ENCODE measurements around the gene SYT8. TPM values are rescaled to one million over a fixed set of nuclear protein-coding genes. Genes with fewer than 3 reads are reported as not detected.

Gene SYT8
- total and polyA plus RNA-seq, 12 donors = not detected

DNA sequence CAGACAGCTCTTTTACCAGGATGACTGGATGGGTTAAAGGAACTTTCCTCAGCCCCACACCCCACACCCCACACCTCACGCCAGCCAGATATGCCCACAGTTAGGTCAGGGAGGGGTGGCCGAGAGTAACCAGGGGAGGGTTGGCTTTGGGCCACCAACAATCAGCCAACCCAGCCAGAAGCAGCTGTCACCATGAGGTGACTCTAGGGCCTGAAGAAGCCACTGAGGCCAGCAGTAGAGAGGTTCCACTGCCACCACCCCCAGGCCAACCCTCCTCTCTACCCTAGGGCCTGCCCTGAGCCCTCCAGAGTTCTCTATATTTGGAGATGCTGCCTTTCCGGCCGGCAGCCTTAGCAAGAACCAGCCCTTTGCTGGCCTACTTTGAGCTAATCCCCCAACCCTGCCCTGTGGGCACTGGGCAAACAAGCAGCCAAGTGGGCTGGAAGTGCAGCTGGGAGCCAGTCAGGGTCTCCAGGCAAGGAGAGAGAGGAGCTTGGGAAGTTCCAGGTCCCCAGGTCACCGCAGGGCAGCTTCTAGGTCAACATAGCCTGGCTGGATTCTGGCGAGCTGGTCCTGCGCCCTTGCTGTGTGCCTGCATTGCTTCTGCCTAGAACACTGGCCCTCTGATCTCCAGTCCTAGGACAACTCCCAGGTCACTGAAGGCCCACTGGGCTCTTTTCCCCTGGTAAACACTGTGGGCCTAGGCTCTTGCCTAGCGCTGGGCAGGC is 12.0 kb upstream of the SYT8 start:
- H3K36me3 ChIP-seq = no peaks in the 10 kb centered on the region
- H3K27me3 ChIP-seq = peaks cover 0 to 4% (median 0%) of the 10 kb centered on the region in 7 donors
- ATAC-seq = no peak
- H3K4me1 ChIP-seq = peaks cover 2 to 22% (median 13%) of the 10 kb centered on the region in 9 donors
- WGBS, 2 donors = 86 to 88% methylated on average over 8 of the region's 8 CpGs
- intact Hi-C loops (cut with DNase I) = loop anchor here in 2 of 10 donors (10.0 kb wide), 2 partner anchors 48 to 68 kb away; partner anchors contain the start of gene IFITM10 (in 1 of the 2)
- H3K27ac ChIP-seq = no peak overlapping the region
- peaks cover 0 to 23% (median 7%) of the 10 kb centered on the region in 11 donors for H3K9me3 ChIP-seq
- TF ChIP-seq, protein P1, sequence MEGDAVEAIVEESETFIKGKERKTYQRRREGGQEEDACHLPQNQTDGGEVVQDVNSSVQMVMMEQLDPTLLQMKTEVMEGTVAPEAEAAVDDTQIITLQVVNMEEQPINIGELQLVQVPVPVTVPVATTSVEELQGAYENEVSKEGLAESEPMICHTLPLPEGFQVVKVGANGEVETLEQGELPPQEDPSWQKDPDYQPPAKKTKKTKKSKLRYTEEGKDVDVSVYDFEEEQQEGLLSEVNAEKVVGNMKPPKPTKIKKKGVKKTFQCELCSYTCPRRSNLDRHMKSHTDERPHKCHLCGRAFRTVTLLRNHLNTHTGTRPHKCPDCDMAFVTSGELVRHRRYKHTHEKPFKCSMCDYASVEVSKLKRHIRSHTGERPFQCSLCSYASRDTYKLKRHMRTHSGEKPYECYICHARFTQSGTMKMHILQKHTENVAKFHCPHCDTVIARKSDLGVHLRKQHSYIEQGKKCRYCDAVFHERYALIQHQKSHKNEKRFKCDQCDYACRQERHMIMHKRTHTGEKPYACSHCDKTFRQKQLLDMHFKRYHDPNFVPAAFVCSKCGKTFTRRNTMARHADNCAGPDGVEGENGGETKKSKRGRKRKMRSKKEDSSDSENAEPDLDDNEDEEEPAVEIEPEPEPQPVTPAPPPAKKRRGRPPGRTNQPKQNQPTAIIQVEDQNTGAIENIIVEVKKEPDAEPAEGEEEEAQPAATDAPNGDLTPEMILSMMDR (IDR thresholded peaks at IDR 0.05) = no peak
- no peak overlapping the region for H3K4me3 ChIP-seq
- no peak for DNase-seq

DNA sequence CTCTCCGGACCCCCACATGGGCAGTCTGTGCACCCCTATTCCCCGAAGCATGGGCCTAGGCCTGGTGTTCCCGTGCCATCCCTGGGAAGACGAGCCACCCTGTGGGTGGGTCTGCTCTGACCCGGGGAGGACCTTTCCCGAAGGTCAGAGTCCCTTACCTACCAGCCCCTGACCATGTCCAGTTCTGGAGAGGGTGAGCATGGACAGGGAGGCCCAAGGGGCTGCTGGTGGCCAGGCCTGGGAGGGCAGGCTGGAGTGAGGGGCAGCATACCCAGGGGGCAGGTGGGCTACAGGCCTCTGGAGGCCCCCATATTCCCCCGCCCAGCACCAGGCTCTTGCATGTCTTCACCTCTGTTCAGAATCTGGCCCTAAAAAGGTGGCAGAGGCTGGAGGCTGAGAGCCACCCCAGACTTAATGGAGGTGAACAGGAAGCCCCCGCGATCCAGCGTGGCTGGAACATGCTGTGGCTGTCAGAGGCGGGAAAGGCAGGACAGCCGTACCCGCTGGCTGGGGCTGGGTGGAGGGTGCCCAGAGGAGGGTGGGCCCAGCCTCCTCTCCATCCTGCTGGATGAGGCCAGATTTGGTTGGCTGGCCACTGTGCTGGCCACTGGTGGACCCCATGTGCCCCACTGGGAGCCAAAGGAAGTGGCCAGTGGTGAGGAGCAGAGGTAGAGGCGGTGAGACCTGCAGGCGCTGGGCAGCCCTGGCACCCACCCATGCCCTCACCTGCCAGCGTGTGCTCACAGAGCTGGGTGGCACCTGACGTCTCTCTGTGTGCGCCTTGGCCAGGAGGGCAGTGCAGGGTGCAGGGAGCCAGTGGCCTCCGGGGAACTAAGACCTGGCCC is 11.2 kb upstream of the SYT8 start:
- TF ChIP-seq, protein P1 (IDR thresholded peaks at IDR 0.05) = no peak
- intact Hi-C loops (cut with DNase I) = loop anchor here in 2 of 10 donors (10.0 kb wide), 2 partner anchors 49 to 69 kb away; partner anchors contain the start of gene IFITM10 (in 1 of the 2)
- H3K4me3 ChIP-seq = no peak overlapping the region
- WGBS, 2 donors = 95 to 96% methylated on average over 19 of the region's 19 CpGs
- H3K4me1 ChIP-seq = peaks cover 2 to 22% (median 13%) of the 10 kb centered on the region in 9 donors
- peaks cover 0 to 15% (median 3%) of the 10 kb centered on the region in 11 donors for H3K9me3 ChIP-seq
- H3K27ac ChIP-seq = no peak overlapping the region
- ATAC-seq = no peak
- no peaks in the 10 kb centered on the region for H3K36me3 ChIP-seq
- no peak for DNase-seq
- peaks cover 0 to 8% (median 3%) of the 10 kb centered on the region in 7 donors for H3K27me3 ChIP-seq

DNA sequence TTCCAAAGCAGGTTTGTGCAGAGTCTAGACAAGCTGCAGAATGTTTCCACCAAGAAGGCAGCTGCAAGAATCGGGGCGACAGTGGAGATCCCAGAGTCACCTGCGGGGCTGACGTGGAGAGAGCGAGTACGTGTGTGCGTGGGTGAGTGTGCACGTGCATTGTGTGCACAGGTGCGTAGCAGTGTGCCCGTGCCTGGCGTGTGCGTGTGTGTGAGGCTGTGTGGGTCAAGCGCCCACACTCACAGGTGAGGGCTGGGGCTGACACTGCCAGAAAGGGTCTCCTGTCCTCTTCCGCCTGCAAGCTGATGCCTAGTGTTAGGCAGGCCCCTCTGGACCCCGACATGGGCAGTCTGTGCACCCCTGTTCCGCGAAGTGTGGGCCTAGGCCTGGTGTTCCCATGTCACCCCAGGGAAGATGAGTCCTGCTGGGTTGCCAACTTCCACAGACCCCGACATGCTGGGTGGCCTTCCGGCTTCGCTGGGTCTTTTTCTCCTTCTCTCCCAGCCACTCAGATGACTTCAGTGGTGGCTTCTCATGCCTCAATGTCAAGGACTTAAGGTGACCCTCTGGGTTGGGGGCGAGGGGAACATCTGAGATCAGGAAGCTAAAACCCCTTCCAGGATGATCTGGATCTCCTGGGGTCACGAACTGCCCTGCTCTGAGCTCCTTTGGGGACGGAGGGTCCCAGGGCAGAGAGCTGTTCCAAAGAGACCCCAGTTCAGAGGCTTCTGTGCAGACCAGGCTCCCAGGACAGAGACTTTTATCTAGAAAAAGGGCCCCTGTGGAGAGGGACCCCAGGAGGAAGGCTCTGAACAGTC is 10.4 kb upstream of the SYT8 start:
- WGBS, 2 donors = 94 to 95% methylated on average over 23 of the region's 23 CpGs
- H3K27me3 ChIP-seq = peaks cover 0 to 16% (median 4%) of the 10 kb centered on the region in 7 donors
- intact Hi-C loops (cut with DNase I) = loop anchor here in 2 of 10 donors (5.0 to 10.0 kb wide), 3 partner anchors 50 to 117 kb away; partner anchors contain the start of gene IFITM10 (in 1 of the 2)
- H3K4me1 ChIP-seq = peaks cover 2 to 22% (median 13%) of the 10 kb centered on the region in 9 donors
- no peaks in the 10 kb centered on the region for H3K36me3 ChIP-seq
- H3K27ac ChIP-seq = no peak overlapping the region
- H3K4me3 ChIP-seq = no peak overlapping the region
- no peak for DNase-seq
- H3K9me3 ChIP-seq = peaks cover 0 to 6% (median 0%) of the 10 kb centered on the region in 11 donors
- ATAC-seq = no peak
- TF ChIP-seq, protein P1 (IDR thresholded peaks at IDR 0.05) = no peak

All from heart right ventricle (tissue), 16 donors.